Neuronal stem cell (in vitro differentiated cells): ENCODE data around the gene ARHGAP33.
A peak's percentile ranks its signal among the peaks of the same experiment; 100 is the strongest.

ENCODE experiments used
- DNase-seq: peaks from one replicate; pipeline ENCODE4 v3.0.0-alpha.2; 2013; ENCODE audit warnings: low spot score
- H2AFZ ChIP-seq: one replicate; pipeline ENCODE4 v1.6.1; 2013; ENCODE audit warnings: mild to moderate bottlenecking, low read length, inconsistent platforms
- H2AK5ac ChIP-seq: 2 replicates; pipeline ENCODE4 v1.6.1; 2013; ENCODE audit warnings: low read depth, mild to moderate bottlenecking, inconsistent platforms, low read length, moderate library complexity, mixed read lengths
- H2BK120ac ChIP-seq: 2 replicates; pipeline ENCODE4 v1.6.1; 2013; ENCODE audit warnings: low read depth, mild to moderate bottlenecking, inconsistent platforms, low read length, moderate library complexity, mixed read lengths
- H2BK12ac ChIP-seq: one replicate; pipeline ENCODE4 v1.6.1; 2013; ENCODE audit warnings: low read length, inconsistent platforms
- H2BK15ac ChIP-seq: 2 replicates; pipeline ENCODE4 v1.6.1; 2013; ENCODE audit warnings: mild to moderate bottlenecking, low read length, inconsistent platforms, mixed read lengths
- H2BK5ac ChIP-seq: one replicate; pipeline ENCODE4 v1.6.1; 2013; ENCODE audit warnings: inconsistent platforms, mild to moderate bottlenecking, low read length, moderate library complexity
- H3K14ac ChIP-seq: one replicate; pipeline ENCODE4 v1.6.1; 2013; ENCODE audit warnings: low read length, inconsistent platforms
- H3K18ac ChIP-seq: 2 replicates; pipeline ENCODE4 v1.6.1; 2013; ENCODE audit warnings: low read length, inconsistent platforms
- H3K23ac ChIP-seq: 2 replicates; pipeline ENCODE4 v1.6.1; 2013; ENCODE audit warnings: low read depth, mild to moderate bottlenecking, mixed read lengths, low read length, inconsistent platforms; ENCODE audit not compliant: poor library complexity
- H3K27ac ChIP-seq: replicated peaks from 3 replicates; pipeline ENCODE4 v1.5.1; 2013; ENCODE audit warnings: low read length, inconsistent platforms
- H3K27me3 ChIP-seq, 3 experiments: 2 replicates each; pipeline ENCODE4 v1.6.1; 2013; ENCODE audit warnings: low read length in 3 of 3, mild to moderate bottlenecking in 2 of 3, inconsistent platforms in 1 of 3, low read depth in 1 of 3, mixed read lengths in 1 of 3, moderate library complexity in 1 of 3; ENCODE audit not compliant: control insufficient read depth in 3 of 3, insufficient read depth in 3 of 3
- H3K36me3 ChIP-seq, 2 donors: replicated peaks in 1 of 2; 2 replicates each; pipeline ENCODE4 v1.6.1; 2013; ENCODE audit warnings: low read length in 2 of 2; ENCODE audit not compliant: control insufficient read depth in 2 of 2, insufficient read depth in 2 of 2
- H3K4ac ChIP-seq: 2 replicates; pipeline ENCODE4 v1.6.1; 2013; ENCODE audit warnings: inconsistent platforms, mild to moderate bottlenecking, low read length, moderate library complexity
- H3K4me1 ChIP-seq, 2 donors: 1 replicate in 1 of 2; 2 replicates in 1 of 2; pipeline ENCODE4 v1.6.1; 2013; ENCODE audit warnings: low read length in 2 of 2, low read depth in 1 of 2; ENCODE audit not compliant: control insufficient read depth in 2 of 2, insufficient read depth in 1 of 2
- H3K4me2 ChIP-seq: one replicate; pipeline ENCODE4 v1.6.1; 2013; ENCODE audit warnings: mild to moderate bottlenecking, low read length, inconsistent platforms; ENCODE audit not compliant: insufficient read depth, poor library complexity, severe bottlenecking
- H3K4me3 ChIP-seq, 2 donors: 2 replicates each; pipeline ENCODE4 v1.5.1; 2013; ENCODE audit warnings: low read length in 2 of 2, mild to moderate bottlenecking in 2 of 2, inconsistent platforms in 1 of 2, moderate library complexity in 1 of 2
- H3K79me1 ChIP-seq: one replicate; pipeline ENCODE4 v1.6.1; 2013; ENCODE audit warnings: low read depth, mild to moderate bottlenecking, inconsistent platforms, low read length, moderate library complexity
- H3K9ac ChIP-seq: one replicate; pipeline ENCODE4 v1.6.1; 2013; ENCODE audit warnings: mild to moderate bottlenecking, low read depth, low read length, inconsistent platforms; ENCODE audit not compliant: poor library complexity
- H3K9me3 ChIP-seq, 2 donors: replicated peaks in 1 of 2; 2 replicates each; pipeline versions ENCODE3 to v1.6.1; 2013; ENCODE audit warnings: low read length in 2 of 2, mild to moderate bottlenecking in 2 of 2, inconsistent platforms in 1 of 2, low read depth in 1 of 2, mixed read lengths in 1 of 2, moderate library complexity in 1 of 2; ENCODE audit not compliant: control insufficient read depth in 2 of 2, insufficient read depth in 1 of 2
- H4K8ac ChIP-seq: one replicate; pipeline ENCODE4 v1.6.1; 2013; ENCODE audit warnings: low read depth, mild to moderate bottlenecking, inconsistent platforms, low read length, moderate library complexity
- H4K91ac ChIP-seq: one replicate; pipeline ENCODE4 v1.6.1; 2013; ENCODE audit warnings: low read length, low read depth, mild to moderate bottlenecking, inconsistent platforms; ENCODE audit not compliant: poor library complexity
- WGBS, 2 donors: extraction: QIAGEN DNeasy Blood & Tissue Kit; methylation state at CpG; one replicate each; pipeline ENCODE4 v1.1.7; 2013; ENCODE audit warnings: missing lambda C conversion rate in 2 of 2, mixed read lengths in 1 of 2; ENCODE audit not compliant: insufficient read length in 2 of 2, insufficient replicate concordance in 1 of 2; ENCODE audit errors: extremely low coverage in 2 of 2; 5-methylcytosine and 5-hydroxymethylcytosine counted together

Gene ARHGAP33

DNA sequence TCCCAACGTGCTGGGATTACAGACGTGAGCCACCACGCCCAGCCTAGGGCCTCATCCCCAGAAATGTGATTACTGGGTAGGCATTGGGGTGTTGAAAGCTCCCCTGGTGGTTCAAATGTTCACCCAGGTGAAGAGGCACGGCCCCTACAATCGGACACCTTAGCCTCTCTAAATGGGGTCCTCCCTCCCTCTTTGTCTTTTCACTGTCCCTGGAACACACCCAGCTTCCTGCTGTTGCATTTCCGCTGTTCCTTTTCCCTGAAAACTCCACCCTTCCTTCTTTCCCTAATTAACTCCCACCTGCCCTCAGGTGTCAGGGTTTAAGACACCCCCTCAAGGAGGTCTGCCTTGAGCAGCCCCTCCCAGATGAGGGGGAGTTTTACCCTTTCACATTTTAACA is 40.9 kb downstream of the ARHGAP33 start:
- Histone ChIP-seq H2BK15ac (no peak overlapping the region), H3K27me3 (peaks cover 0 to 11% (median 0%) of the 10 kb centered on the region in 3 experiments), H4K91ac (no peak overlapping the region), H3K36me3 (no peaks in the 10 kb centered on the region), H3K9me3 (no peaks in the 10 kb centered on the region), H2AK5ac (no peak overlapping the region), H2BK120ac (no peak overlapping the region), H2AFZ (no peak overlapping the region), H3K4me2 (no peak overlapping the region), H2BK5ac (no peak overlapping the region), H3K23ac (no peak overlapping the region), H3K4me3 (no peak overlapping the region), H3K79me1 (no peaks in the 10 kb centered on the region), H2BK12ac (no peak overlapping the region), H4K8ac (no peak overlapping the region), H3K9ac (no peak overlapping the region), H3K27ac (no peak overlapping the region), H3K14ac (no peak overlapping the region), H3K18ac (no peak overlapping the region), H3K4ac (no peak overlapping the region), H3K4me1 (peaks cover 0 to 3% of the 10 kb centered on the region in 2 donors)
- no peak for DNase-seq
- WGBS, 2 donors, result no CpG with 5 or more reads among the region's 6 CpGs

DNA sequence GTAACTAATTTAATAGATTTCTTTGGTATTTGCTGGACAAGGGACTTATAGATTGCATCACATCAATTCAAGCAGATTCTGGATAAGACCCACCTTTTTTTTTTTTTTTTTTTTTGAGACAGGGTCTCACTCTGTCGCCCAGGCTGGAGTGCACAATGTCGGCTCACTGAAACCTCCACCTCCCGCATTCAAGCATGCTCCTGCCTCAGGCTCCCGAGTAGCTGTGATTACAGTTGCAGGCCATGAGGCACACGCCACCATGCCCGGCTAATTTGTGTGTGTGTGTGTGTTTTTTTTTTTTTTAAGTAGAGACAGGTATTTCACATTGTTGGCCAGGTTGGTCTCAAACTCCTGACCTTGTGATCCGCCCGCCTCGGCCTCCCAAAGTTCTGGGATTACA is 41.5 kb downstream of the ARHGAP33 start:
- Histone ChIP-seq H3K4ac (no peak overlapping the region), H3K9me3 (no peaks in the 10 kb centered on the region), H3K9ac (no peak overlapping the region), H2BK120ac (no peak overlapping the region), H3K79me1 (no peaks in the 10 kb centered on the region), H3K23ac (no peak overlapping the region), H2AK5ac (no peak overlapping the region), H4K91ac (no peak overlapping the region), H3K27me3 (peaks cover 0 to 8% (median 0%) of the 10 kb centered on the region in 3 experiments), H2BK15ac (no peak overlapping the region), H3K27ac (no peak overlapping the region), H2BK12ac (no peak overlapping the region), H3K4me3 (no peak overlapping the region), H2BK5ac (no peak overlapping the region), H4K8ac (no peak overlapping the region), H3K4me1 (peaks cover 0 to 3% of the 10 kb centered on the region in 2 donors), H3K18ac (no peak overlapping the region), H3K36me3 (no peaks in the 10 kb centered on the region), H3K4me2 (no peak overlapping the region), H3K14ac (no peak overlapping the region), H2AFZ (no peak overlapping the region)
- DNase-seq, result no peak
- no CpG with 5 or more reads among the region's 9 CpGs for WGBS, 2 donors

DNA sequence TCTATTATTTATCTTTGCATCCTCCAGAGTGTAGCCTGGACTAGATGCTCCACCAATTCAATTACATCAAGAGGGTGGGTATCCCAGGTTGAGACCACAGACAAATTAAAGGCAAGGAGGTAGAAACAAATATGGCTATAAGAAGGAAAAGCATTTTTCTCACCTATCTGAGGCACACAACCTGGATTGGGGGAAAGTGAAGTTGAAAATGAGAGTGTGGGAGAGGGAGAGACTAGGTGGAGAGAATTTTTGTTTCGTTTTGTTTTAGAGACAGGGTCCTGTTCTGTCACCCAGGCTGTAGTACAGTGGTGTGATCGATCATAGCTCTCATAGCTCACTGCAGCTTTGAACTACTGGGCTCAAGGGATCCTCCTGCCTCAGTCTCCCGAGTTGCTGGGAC is 43.1 kb downstream of the ARHGAP33 start:
- no peak overlapping the region for H3K4me2 ChIP-seq
- H3K79me1 ChIP-seq, result no peaks in the 10 kb centered on the region
- no peaks in the 10 kb centered on the region for H3K9me3 ChIP-seq
- no peak overlapping the region for H3K27ac ChIP-seq
- 100% methylated on average over 1 of the region's 3 CpGs; no CpG with 5 or more reads in 1 of the 2 donors for WGBS, 2 donors
- H2BK5ac ChIP-seq, result no peak overlapping the region
- H3K23ac ChIP-seq, result no peak overlapping the region
- H3K4ac ChIP-seq, result no peak overlapping the region
- no peak overlapping the region for H4K8ac ChIP-seq
- H3K14ac ChIP-seq, result no peak overlapping the region
- no peak overlapping the region for H2AFZ ChIP-seq
- DNase-seq, result no peak
- H2AK5ac ChIP-seq, result no peak overlapping the region
- no peak overlapping the region for H3K4me3 ChIP-seq
- no peak overlapping the region for H2BK12ac ChIP-seq
- no peak overlapping the region for H3K18ac ChIP-seq
- H2BK120ac ChIP-seq, result no peak overlapping the region
- H2BK15ac ChIP-seq, result no peak overlapping the region
- H3K9ac ChIP-seq, result no peak overlapping the region
- H3K36me3 ChIP-seq, result no peaks in the 10 kb centered on the region
- no peak overlapping the region for H4K91ac ChIP-seq
- H3K27me3 ChIP-seq, result no peaks in the 10 kb centered on the region
- peaks cover 0 to 3% of the 10 kb centered on the region in 2 donors for H3K4me1 ChIP-seq

DNA sequence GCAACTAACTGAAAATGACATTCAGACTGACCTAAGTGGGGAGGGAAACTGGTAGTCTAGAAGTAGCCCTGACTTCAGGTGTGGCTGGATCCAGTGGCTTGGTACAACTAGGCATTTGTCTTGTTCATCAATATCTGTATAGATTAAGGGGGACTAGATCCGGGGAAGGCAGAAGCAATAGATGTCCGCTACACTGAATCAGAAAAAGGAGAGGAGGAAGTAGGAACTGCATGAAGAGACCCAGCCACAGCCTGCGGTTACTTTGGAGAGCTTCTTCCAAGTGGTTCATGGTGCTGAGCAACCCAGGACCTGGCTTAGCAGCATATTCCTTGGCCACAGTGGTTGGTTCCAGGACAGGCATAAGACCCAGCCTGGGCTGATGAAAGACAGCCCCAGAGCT is 47.2 kb downstream of the ARHGAP33 start:
- no CpG with 5 or more reads among the region's 3 CpGs for WGBS, 2 donors
- Histone ChIP-seq H3K18ac (no peak overlapping the region), H3K4me1 (peaks cover 0 to 3% of the 10 kb centered on the region in 2 donors), H3K36me3 (no peaks in the 10 kb centered on the region), H2BK12ac (no peak overlapping the region), H3K27me3 (peaks cover 0 to 2% (median 0%) of the 10 kb centered on the region in 3 experiments), H3K79me1 (no peaks in the 10 kb centered on the region), H3K4me3 (no peak overlapping the region), H3K4ac (no peak overlapping the region), H3K14ac (no peak overlapping the region), H4K91ac (no peak overlapping the region), H2BK15ac (no peak overlapping the region), H2BK120ac (no peak overlapping the region), H2BK5ac (no peak overlapping the region), H3K4me2 (no peak overlapping the region), H3K23ac (no peak overlapping the region), H2AFZ (peak overlapping the region; percentile 51), H3K9ac (no peak overlapping the region), H4K8ac (no peak overlapping the region), H2AK5ac (no peak overlapping the region), H3K9me3 (no peaks in the 10 kb centered on the region), H3K27ac (no peak overlapping the region)
- no peak for DNase-seq
